GM12865 (cell line): Measurements from ENCODE around the gene GSTA2.
"Not testable (repeated sequence)": the region's sequence is repeated elsewhere in the genome, so short reads cannot be mapped to it uniquely, and the experiment has no call there.

Experiments
- DNase-seq: peaks from one replicate; pipeline ENCODE4 v3.0.0; 2010; ENCODE audit warnings: low read depth
- H3K4me3 ChIP-seq: 2 replicates; pipeline ENCODE4 v1.5.1; 2011; ENCODE audit warnings: mild to moderate bottlenecking, low read depth, low read length, control low read depth
- CTCF ChIP-seq: IDR thresholded peaks from 2 replicates; pipeline ENCODE4 v1.5.1; 2011; ENCODE audit warnings: low read length, control low read depth, low read depth, inconsistent platforms; ENCODE audit not compliant: insufficient read depth; ENCODE audit errors: missing control alignments

The GSTA2 gene

GRCh38 chr6:52788478-52788877 is 25.2 kb upstream of the GSTA2 start:
- H3K4me3 ChIP-seq, result no peak overlapping the region
- TF ChIP-seq CTCF, result no peak
- DNase-seq, result no peak

- TF ChIP-seq CTCF, result no peak
- no peak for DNase-seq
- H3K4me3 ChIP-seq, result no peak overlapping the region
These were observed 24.6 kb upstream of the GSTA2 start for GRCh38 chr6:52787917-52788316.

GRCh38 chr6:52786249-52786956 is 23.1 kb upstream of the GSTA2 start:
- H3K4me3 ChIP-seq, result no peak overlapping the region
- TF ChIP-seq CTCF, result no peak
- DNase-seq, result no peak

GRCh38 chr6:52782696-52783274 is 19.5 kb upstream of the GSTA2 start:
- not testable (repeated sequence) for H3K4me3 ChIP-seq, DNase-seq

GRCh38 chr6:52782209-52782608 is 18.9 kb upstream of the GSTA2 start:
- DNase-seq, H3K4me3 ChIP-seq: not testable (repeated sequence)

- no peak for TF ChIP-seq CTCF
- H3K4me3 ChIP-seq, result no peak overlapping the region
- DNase-seq, result no peak
These were observed 16.0 kb upstream of the GSTA2 start for GRCh38 chr6:52779237-52779636.

- H3K4me3 ChIP-seq, result not testable (repeated sequence)
These were observed 13.6 kb upstream of the GSTA2 start for GRCh38 chr6:52776711-52777351.

GRCh38 chr6:52769399-52769798 is 6.1 kb upstream of the GSTA2 start:
- not testable (repeated sequence) for DNase-seq, H3K4me3 ChIP-seq

More at GRCh38 chr6:52776711-52777351, 13.6 kb upstream of the GSTA2 start:
- DNase-seq, result not testable (repeated sequence)

- DNase-seq, H3K4me3 ChIP-seq: not testable (repeated sequence)
These were observed 4.4 kb upstream of the GSTA2 start for GRCh38 chr6:52767658-52768057.

- not testable (repeated sequence) for DNase-seq, H3K4me3 ChIP-seq
These were observed 1.4 kb downstream of the GSTA2 start for GRCh38 chr6:52761673-52762491.
